Esophagus squamous epithelium (tissue), 5 donors: Measurements from ENCODE around the gene ZNF12. TPM values are rescaled to one million over a fixed set of nuclear protein-coding genes. Genes with fewer than 3 reads are reported as not detected.
"Not testable (repeated sequence)": the region's sequence is repeated elsewhere in the genome, so short reads cannot be mapped to it uniquely, and the experiment has no call there.

ENCODE experiments used
- DNase-seq: peaks from one replicate; lab custom pipeline; 2025; lab: John Stamatoyannopoulos, UW
- H3K27ac ChIP-seq, 4 donors: fragments of 200-600 bp; sonication (generic); one replicate each; pipeline ENCODE4 v1.5.1; 2016 to 2019; ENCODE audit warnings: mild to moderate bottlenecking in 1 of 4
- H3K27me3 ChIP-seq, 4 donors: fragments of 200-600 bp; sonication (generic); 1 replicate in 3 of 4; 2 replicates in 1 of 4; pipeline versions ENCODE4 v1.5.1 to v1.6.0; 2017 to 2021; ENCODE audit warnings: antibody characterized with exemption in 1 of 4
- H3K36me3 ChIP-seq, 3 donors: fragments of 200-600 bp; sonication (generic); one replicate each; pipeline ENCODE4 v1.5.1; 2016 to 2019
- H3K4me1 ChIP-seq, 3 donors: fragments of 200-600 bp; sonication (generic); one replicate each; pipeline ENCODE4 v1.5.1; 2017 to 2019
- H3K4me3 ChIP-seq, 4 donors: fragments of 200-600 bp; sonication (generic); 1 replicate in 3 of 4; 2 replicates in 1 of 4; pipeline ENCODE4 v1.5.1; 2016 to 2019; ENCODE audit warnings: mild to moderate bottlenecking in 2 of 4, moderate library complexity in 1 of 4
- H3K9me3 ChIP-seq, 3 donors: fragments of 200-600 bp; sonication (generic); one replicate each; pipeline ENCODE4 v1.5.1; 2016 to 2019
- CTCF ChIP-seq, 6 experiments: fragments of 450-650 bp in 4 of 6; fragments of 200-600 bp in 2 of 6; sonication (generic) in 2 of 6; IDR thresholded peaks; one replicate each; pipeline ENCODE4 v1.5.1; 2016 to 2019; ENCODE audit warnings: antibody characterized with exemption in 6 of 6, mild to moderate bottlenecking in 4 of 6, moderate library complexity in 4 of 6
- POLR2A ChIP-seq, 4 donors: fragments of 450-650 bp; IDR thresholded peaks; one replicate each; pipeline ENCODE4 v1.6.1; 2017; ENCODE audit warnings: antibody characterized with exemption in 4 of 4, mild to moderate bottlenecking in 4 of 4, moderate library complexity in 3 of 4
- WGBS, 2 donors: methylation state at CpG; one replicate each; pipeline ENCODE4 v1.1.5; 2018; 5-methylcytosine and 5-hydroxymethylcytosine counted together
- intact Hi-C: fragments of 100-400 bp; cut with DNase I; formaldehyde crosslinking; loops from one replicate; pipeline ENCODE4 v1.15.0; 2022
- total RNA-seq, 4 donors: library from RNA; depleted of rRNA; stranded (reverse); fragments of >200 nt; gene quantifications; one replicate each; pipeline ENCODE4 v1.1.0, GENCODE V29; 2016
- donor health status: DM: yes; HTN: yes; CAD: no.

The ZNF12 gene
- total RNA-seq, 4 donors from 2014 or later: 8.6 to 22.3 (median 11.3) TPM

- peaks cover 0 to 99% (median 90%) of the 10 kb centered on the region in 3 donors for H3K9me3 ChIP-seq
- WGBS, 2 donors: 91 to 100% methylated on average over 1 of the region's 1 CpG
Measured at GRCh38 chr7:6680146-6680545, 26.6 kb downstream of the ZNF12 start.

DNA sequence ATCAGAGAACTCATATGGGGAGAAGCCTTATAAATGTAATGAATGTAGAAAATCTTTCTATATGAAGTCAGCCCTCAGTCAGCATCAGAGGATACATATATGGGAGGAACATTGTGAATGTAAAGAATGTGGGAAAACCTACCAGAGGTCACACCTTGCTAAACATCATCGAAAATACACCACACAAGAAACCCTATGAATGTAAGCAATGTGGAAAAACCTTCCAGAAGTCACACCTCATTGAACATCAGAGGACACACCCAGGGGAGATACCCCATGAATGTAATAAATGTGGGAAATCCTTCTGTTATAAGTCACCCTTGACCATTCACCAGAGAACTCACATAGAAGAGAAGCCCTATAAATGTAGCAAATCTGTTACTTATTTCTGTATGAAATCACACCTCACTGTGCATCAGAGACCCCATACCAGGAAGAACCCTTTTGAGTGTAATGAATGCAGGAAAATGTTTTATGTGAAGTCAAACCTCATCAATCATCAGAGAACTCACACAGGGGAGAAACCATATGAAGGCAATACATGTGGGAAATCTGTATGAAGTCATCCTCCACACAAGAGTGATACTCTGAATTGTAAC lies 30.8 kb downstream of the ZNF12 start:
- Histone ChIP-seq H3K4me3 (no peak overlapping the region), H3K36me3 (peaks cover 0 to 14% (median 0%) of the 10 kb centered on the region in 3 donors), H3K9me3 (peaks cover 0 to 100% (median 78%) of the 10 kb centered on the region in 3 donors), H3K4me1 (no peaks in the 10 kb centered on the region), H3K27ac (no peak overlapping the region), H3K27me3 (no peaks in the 10 kb centered on the region)
- no peak for DNase-seq
- 81 to 86% methylated on average over 1 of the region's 1 CpG for WGBS, 2 donors
- intact Hi-C loops: no loop called here
- TF ChIP-seq CTCF (IDR thresholded peaks at IDR 0.05) (no peak), POLR2A (IDR thresholded peaks at IDR 0.05) (no peak)

More at GRCh38 chr7:6680146-6680545, 26.6 kb downstream of the ZNF12 start:
- Histone ChIP-seq H3K27me3 (no peaks in the 10 kb centered on the region), H3K36me3 (peaks cover 0 to 15% (median 0%) of the 10 kb centered on the region in 3 donors), H3K4me1 (no peaks in the 10 kb centered on the region), H3K27ac (no peak overlapping the region), H3K4me3 (no peak overlapping the region)
- DNase-seq: no peak
- TF ChIP-seq POLR2A (IDR thresholded peaks at IDR 0.05) (no peak), CTCF (IDR thresholded peaks at IDR 0.05) (no peak)
- intact Hi-C loops: no loop called here

DNA sequence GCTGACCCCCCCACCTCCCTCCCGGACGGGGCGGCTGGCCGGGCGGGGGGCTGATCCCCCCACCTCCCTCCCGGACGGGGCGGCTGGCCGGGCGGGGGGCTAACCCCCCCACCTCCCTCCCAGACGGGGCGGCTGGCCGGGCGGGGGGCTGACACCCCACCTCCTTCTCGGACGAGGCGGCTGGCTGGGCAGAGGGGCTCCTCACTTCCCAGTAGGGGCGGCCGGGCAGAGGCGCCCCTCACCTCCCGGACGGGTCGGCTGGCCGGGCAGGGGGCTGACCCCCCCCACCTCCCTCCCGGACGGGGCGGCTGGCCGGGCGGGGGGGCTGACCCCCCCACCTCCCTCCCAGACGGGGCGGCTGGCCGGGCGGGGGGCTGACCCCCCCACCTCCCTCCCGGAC lies 35.9 kb downstream of the ZNF12 start:
- H3K27me3 ChIP-seq, intact Hi-C loops, H3K4me3 ChIP-seq, H3K4me1 ChIP-seq, DNase-seq, H3K27ac ChIP-seq: not testable (repeated sequence)
- WGBS, 2 donors: no CpG with 5 or more reads among the region's 34 CpGs
- Histone ChIP-seq H3K36me3 (peaks cover 0 to 20% (median 0%) of the 10 kb centered on the region in 3 donors), H3K9me3 (peaks cover 0 to 83% (median 44%) of the 10 kb centered on the region in 3 donors)

- Histone ChIP-seq H3K27me3 (peaks cover 0 to 2% (median 0%) of the 10 kb centered on the region in 4 donors), H3K4me3 (no peak overlapping the region), H3K4me1 (peaks cover 0 to 13% (median under 1%) of the 10 kb centered on the region in 3 donors), H3K9me3 (no peaks in the 10 kb centered on the region), H3K27ac (no peak overlapping the region), H3K36me3 (peaks cover 10 to 25% (median 15%) of the 10 kb centered on the region in 3 donors)
- WGBS, 2 donors: 25 to 33% methylated on average over 9 of the region's 11 CpGs
- no peak for DNase-seq
- intact Hi-C loops: no loop called here
- no peak for TF ChIP-seq POLR2A (IDR thresholded peaks at IDR 0.05)
- no peak for TF ChIP-seq CTCF (IDR thresholded peaks at IDR 0.05)
Measured at GRCh38 chr7:6658618-6659345, 48.0 kb downstream of the ZNF12 start.

GRCh38 chr7:6656413-6656812 lies 50.3 kb downstream of the ZNF12 start:
- Histone ChIP-seq H3K9me3 (peaks cover 0 to 11% (median 0%) of the 10 kb centered on the region in 3 donors), H3K4me1 (peaks cover 0 to 10% (median 0%) of the 10 kb centered on the region in 3 donors), H3K4me3 (no peak overlapping the region), H3K27me3 (no peaks in the 10 kb centered on the region), H3K27ac (no peak overlapping the region), H3K36me3 (peaks cover 24 to 49% (median 25%) of the 10 kb centered on the region in 3 donors)
- 95 to 96% methylated on average over 9 of the region's 9 CpGs for WGBS, 2 donors
- DNase-seq: no peak
- TF ChIP-seq POLR2A (IDR thresholded peaks at IDR 0.05) (no peak), CTCF (IDR thresholded peaks at IDR 0.05) (no peak)
- intact Hi-C loops: no loop called here
